GM21528 (cell line): ENCODE results near the gene RALY.

Source experiments
- ATAC-seq: cut with Tn5 transposase; IDR thresholded peaks from one replicate; pipeline ENCODE4 v1.9.1; 2021; ENCODE audit warnings: mild to moderate bottlenecking, moderate library complexity; ENCODE audit not compliant: unreplicated experiment, low FRiP score

RALY gene

GRCh38 chr20:34072778-34073177 is 79.1 kb downstream of the RALY start:
- ATAC-seq: no peak

- ATAC-seq: no peak
These were observed 80.5 kb downstream of the RALY start for GRCh38 chr20:34074101-34074760.

DNA sequence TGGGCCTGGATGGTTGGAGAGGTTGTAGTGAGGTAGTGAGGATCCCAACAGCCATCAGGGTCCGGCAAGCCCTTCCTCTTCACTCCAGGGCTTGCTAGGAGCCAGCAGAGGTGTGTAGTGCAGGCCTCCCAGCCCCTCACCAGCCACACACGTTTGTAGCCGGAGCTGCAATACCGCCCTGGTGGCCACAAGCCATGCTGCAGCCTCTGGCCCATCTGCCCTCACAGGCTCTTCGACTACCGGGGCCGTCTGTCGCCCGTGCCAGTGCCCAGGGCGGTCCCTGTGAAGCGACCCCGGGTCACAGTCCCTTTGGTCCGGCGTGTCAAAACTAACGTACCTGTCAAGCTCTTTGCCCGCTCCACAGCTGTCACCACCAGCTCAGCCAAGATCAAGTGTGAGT is 81.9 kb downstream of the RALY start:
- ATAC-seq: no peak

GRCh38 chr20:34076952-34077351 is 83.2 kb downstream of the RALY start:
- ATAC-seq: no peak

GRCh38 chr20:34078540-34078939 is 84.8 kb downstream of the RALY start:
- ATAC-seq: no peak

DNA sequence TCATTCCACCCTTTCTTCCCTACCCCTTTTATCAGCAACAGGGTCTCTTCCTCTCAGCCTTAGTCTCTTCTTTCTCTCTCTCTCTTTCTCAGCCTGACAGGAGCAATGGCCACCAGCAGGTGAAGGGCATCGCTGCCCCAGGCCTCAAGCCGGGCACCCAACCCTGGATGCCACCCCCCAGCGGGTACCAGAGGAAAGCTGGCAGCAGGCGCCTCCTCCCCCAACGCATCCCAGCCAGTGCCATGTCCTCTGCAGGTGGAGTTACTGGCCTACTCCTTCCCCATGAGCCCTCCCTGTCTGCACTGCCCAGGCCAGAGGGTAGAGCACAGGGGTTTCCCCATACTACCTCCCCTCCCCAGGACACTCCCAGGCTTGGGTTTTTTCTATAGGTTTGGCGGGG is 86.1 kb downstream of the RALY start:
- ATAC-seq: no peak

- no peak for ATAC-seq
These were observed 88.6 kb downstream of the RALY start for GRCh38 chr20:34082232-34082887.

DNA sequence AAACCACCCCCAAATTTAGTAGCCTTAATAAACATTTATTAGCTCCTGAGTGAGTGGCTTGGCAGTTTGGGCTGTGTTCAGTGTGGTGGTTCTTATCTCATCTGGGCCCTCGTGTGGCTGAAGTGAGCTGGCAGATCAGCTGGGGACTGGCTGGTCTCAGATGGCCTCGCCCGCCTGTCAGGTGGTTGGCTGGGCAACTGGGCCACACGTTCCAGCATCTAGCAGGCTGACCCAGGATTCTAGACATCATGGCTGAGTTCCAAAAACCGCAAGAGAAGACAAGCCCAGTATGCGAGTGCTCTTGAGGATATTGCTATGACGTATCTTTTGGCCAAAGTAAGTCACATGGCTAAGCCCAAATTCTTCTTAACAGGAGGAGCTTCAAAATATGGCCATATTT is 89.4 kb downstream of the RALY start:
- ATAC-seq: no peak

GRCh38 chr20:34083781-34084180 is 90.1 kb downstream of the RALY start:
- no peak for ATAC-seq

DNA sequence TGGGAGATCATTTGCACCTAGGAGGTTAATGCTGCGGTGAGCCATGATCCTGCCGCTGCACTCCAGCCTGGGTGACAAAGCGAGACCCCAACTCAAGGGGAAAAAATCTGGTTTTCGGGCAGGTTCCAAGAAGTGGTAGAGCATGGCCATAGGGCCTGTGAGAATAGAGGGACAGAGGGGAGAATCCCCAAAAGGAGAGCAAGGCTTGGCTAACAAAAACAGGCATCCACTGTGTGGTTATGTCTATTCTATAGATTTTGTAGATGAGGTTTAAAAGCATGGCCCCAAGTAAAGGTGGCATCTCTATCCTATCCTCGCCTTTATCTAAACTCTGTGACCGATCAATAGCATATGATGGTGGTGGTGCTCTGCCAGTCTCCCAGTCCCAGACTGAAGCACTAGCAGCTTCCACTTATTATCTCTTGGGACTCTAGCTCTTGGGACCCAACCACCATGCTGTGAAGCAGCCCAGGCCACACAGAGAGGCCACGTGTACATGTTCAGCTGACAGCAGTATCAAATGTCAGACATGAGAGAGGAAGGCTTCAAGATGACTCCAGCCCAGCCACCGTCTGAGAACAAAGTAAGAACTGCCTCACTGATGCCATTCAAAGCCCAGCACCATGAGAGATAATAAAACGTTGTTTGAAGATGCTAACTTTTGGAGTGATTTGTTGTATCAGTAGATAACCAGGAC is 90.7 kb downstream of the RALY start:
- no peak for ATAC-seq

DNA sequence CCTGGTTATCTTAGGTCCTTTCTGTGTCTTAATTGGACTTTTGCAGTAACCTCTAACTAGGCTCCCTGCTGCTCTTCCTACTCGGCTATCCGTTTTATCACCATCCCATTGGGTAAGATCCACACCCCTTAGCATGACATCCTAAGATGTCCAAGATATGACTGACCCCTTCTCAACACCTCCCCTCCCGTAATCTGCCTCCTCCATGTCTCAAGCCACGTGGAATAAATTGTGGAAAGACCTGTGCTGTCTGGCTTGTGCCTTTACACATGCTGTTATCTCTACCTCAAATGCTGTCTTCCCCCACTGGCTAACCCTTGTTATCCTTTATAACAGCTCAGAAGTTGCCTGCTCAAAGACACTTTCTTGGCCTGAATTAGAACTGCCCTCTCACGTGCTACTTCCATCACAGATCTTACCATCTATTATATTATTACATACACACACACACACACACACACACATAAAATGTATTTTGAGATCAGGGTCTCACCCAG is 91.9 kb downstream of the RALY start:
- no peak for ATAC-seq

DNA sequence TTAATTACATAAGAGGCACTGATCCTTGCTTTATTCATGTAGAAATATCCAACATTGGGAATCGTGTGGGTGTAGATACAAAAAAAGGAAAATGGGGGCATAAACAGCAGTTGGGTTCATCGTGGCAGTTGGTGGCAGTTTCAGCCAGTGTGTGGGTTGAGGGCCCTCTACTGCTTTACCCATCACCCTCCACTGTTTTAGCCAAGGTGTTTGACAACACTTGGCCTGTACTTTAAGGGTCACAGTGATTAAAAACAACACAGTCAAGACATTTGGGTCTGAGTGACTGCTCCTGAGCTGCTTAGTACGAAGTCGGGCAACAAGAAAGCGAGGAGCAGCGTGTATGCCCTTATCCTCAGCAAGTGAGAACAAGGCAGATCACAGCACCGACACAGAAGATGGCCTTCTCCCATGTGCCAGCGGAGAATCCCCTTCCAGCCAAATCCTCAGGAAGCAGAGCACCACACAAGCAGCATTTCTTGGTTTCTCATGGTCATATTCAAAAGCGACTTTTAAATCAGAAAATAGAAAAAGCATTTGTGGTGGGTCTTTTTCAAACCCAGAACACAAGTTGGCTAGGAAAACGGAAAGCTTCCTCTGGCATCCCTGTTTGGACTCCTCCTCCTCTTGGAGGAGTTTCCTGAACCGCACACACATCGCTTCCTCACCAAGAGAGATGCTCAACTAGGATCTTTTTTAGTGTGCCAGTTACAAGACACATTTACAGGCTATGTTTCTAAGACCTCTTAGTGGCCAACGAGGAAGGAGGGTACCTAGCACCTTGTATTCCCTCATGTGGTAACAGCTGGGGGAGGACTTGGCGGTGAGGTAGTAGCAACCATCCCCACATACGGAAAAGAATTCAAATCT is 94.8 kb downstream of the RALY start:
- ATAC-seq: no peak

- no peak for ATAC-seq
These were observed 95.4 kb downstream of the RALY start for GRCh38 chr20:34089175-34089479.

- ATAC-seq: no peak
These were observed 96.1 kb downstream of the RALY start for GRCh38 chr20:34089655-34090345.

- no peak for ATAC-seq
These were observed 96.9 kb downstream of the RALY start for GRCh38 chr20:34090645-34091044.

DNA sequence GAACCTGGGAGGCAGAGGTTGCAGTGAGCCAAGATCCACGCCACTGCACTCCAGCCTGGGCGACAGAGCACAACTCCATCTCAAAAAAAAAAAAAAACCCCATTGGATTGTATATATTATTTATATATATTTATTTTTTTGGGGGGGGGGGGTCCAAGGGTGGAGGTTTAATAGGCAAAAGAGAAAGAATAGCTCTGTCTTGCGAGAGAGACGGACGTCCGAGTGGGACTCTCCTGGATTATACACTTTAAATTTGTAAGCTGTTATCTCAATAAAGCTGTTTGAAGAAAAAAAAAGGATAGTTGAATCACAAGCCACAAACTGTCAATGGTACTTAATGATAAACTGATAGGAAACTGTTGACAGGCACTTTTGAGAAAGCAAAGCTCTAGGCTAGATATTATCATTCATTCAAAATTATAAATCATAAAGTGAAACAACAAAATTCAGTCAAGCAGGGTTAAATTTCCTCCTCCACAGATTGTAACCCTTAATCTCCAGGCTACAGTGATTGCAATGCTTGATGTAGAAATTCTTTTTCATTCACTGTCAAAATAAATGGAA is 98.0 kb downstream of the RALY start:
- ATAC-seq: no peak

- no peak for ATAC-seq
These were observed 100.2 kb downstream of the RALY start for GRCh38 chr20:34093895-34094294.

DNA sequence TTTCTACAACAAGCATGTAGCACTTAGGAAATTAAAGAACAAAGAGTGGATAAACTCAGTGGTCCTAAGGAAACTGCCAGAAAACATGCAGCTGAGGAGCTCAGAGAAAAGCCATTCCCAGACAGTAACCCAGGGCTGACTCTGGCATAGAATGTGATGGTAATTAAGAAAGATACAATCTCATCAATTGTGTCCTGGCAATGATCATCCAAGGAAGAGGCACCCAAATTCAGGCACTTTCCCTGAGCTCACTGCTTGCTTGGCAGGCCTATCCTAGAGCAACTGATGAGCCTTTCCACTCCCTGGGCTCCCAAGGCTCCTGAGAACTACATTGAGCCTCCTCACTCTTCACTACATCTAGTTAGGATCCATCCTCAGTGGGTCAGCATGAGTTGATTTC is 102.1 kb downstream of the RALY start:
- no peak for ATAC-seq

DNA sequence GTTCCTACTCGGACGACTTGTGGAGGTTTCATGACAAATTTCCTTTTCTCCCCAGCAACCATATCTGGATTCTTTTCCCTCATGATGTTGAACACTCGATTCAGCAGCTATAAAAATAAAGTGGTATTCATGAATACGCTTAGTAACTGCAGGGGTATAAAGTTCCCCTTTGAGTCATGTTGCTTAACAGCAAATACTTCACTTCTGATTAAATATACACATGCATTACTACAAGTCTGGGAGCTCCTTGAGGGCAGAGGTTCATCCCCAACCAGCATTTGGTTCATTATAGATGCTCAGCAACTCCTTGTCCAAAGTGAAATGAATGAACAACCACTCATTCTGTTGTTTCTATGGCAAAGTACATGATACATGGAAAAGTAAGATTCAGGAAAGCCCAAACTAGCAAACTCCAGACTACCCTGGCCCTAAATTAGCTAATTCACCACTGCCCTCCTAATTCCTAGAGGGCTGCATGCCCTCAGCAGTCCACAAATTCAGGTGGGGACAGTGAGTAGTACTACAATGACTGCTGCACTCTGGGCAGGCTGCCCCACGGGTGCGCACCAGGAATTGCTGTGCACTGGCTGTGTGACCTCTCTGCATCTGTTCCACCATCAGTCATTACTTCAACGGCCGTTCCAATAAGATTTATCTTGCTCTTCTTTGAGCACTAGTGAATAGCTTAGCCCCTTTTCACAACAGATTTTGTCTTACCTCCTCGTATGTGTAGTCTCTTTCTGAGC is 103.2 kb downstream of the RALY start:
- no peak for ATAC-seq
